GM04504 (cell line): ENCODE data around the gene TBRG4.

Experiments used
- DNase-seq: peaks from one replicate; pipeline ENCODE4 v3.0.0-alpha.2; 2012; ENCODE audit warnings: low read depth

Gene TBRG4

DNA sequence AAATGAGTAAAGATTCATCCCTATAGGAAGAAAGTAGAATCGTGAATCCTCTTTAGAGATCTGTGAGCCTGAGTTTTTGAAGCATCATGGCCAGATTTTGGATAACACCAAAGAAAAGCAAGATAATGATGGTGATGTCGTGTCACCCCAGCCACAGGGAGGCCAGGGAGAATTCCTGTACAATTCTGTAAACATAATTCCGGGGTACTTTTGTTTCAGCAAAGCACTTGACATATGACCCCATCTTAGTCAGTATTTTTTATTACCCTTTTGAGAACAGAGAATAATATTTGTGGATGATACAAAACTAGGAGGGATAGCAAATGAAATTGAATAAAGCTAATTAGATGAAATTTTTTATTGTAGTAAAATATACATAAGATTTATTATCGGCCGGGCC lies 56.5 kb downstream of the TBRG4 start:
- DNase-seq, result no peak

DNA sequence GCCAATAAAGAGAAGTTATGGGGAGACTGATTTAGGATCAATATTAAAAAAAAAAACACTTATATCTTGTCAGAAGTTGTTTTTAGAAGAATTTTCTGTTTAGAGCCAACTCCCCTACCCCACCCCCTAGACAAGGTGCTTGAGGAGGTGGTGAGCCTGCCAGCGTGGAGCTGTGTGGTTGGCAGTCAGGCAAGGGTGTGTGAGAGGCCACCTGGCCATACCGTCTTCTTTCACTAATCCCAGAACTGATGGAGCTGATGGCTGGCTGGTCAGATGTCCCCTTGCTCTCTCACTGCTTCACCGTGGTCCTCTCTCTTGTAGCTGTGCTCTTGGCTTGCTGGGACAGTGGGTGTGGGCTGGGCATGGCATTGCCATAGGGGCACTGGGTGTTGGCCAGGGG lies 57.1 kb downstream of the TBRG4 start:
- DNase-seq, result no peak

GRCh38 chr7:45053941-45054340 lies 57.6 kb downstream of the TBRG4 start:
- DNase-seq, result no peak

- DNase-seq, result no peak
Observed at GRCh38 chr7:45053401-45053800, 58.1 kb downstream of the TBRG4 start.

DNA sequence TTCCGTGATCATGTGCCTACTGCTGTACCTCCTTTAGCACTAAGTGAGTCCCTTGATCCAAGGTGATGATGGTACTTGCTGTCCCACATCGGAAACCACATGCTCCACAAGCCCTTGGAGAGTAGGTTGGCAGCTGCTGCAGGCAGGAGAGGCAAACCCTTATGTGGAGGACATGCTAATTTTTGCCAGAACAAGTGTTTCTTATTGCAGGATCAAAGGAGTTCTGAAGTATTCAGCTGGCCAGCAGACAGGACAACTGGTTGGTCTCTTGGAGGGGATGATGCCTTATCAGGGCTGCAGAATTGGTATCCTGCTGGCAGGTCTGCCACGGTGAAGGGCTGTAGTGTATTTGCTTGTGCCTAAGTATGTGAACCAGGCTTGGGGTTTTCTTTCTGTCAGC lies 59.5 kb downstream of the TBRG4 start:
- no peak for DNase-seq

DNA sequence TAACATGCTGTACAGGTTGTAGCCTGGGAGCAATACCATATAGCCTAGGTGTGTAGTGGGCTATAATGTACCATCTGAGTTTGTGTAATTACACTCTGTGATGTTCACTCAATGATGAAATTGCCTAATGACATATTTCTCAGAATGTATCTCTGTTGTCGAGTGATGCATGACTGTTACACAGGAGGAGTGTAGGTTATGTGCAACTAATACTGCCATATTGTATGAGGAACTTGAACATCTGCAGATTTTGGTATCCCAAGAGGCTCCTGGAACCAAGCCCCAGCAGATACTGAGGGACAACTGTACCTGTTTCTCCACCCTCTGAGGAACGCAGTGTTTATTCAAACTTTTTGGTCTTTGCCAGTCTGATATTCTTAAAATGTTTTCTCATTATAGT lies 61.3 kb downstream of the TBRG4 start:
- DNase-seq, result no peak
